HEK293T (cell line): ENCODE results near the gene CEP164.

Experiments used
- CTCF ChIA-PET: fragments of 350-600 bp; formaldehyde crosslinking; extraction: SDS; loops from one replicate; lab custom pipeline; 2021; ENCODE audit warnings: antibody characterized with exemption, inconsistent platforms; lab: Yijun Ruan, JAX
- POLR2A ChIA-PET: fragments of 350-600 bp; formaldehyde crosslinking; extraction: SDS; loops from one replicate; lab custom pipeline; 2020; ENCODE audit warnings: antibody characterized with exemption, inconsistent platforms; lab: Yijun Ruan, JAX
- DNase-seq: peaks from one replicate; pipeline ENCODE4 v3.0.0; 2012; ENCODE audit warnings: mixed read lengths; ENCODE audit errors: extremely low spot score
- ARNT ChIP-seq: fragments of 450-650 bp; IDR thresholded peaks from 2 replicates; pipeline ENCODE4 v1.6.1; 2017; ENCODE audit warnings: mild to moderate bottlenecking
- BHLHE40 ChIP-seq: fragments of 450-650 bp; IDR thresholded peaks from 2 replicates; pipeline ENCODE4 v1.6.1; 2016; ENCODE audit warnings: mild to moderate bottlenecking, moderate library complexity, borderline replicate concordance
- CTBP1 ChIP-seq: fragments of 450-650 bp; IDR thresholded peaks from 2 replicates; pipeline ENCODE4 v1.6.1; 2016; ENCODE audit warnings: borderline replicate concordance
- ELF4 ChIP-seq: fragments of 450-650 bp; IDR thresholded peaks from 2 replicates; pipeline ENCODE4 v1.6.1; 2017; ENCODE audit warnings: antibody characterized with exemption
- FOXA1 ChIP-seq: fragments of 450-650 bp; IDR thresholded peaks from 2 replicates; pipeline ENCODE4 v1.6.1; 2016; ENCODE audit warnings: mild to moderate bottlenecking
- FOXK2 ChIP-seq: fragments of 450-650 bp; IDR thresholded peaks from 2 replicates; pipeline ENCODE4 v1.6.1; 2016; ENCODE audit warnings: mild to moderate bottlenecking
- FOXM1 ChIP-seq: fragments of 450-650 bp; IDR thresholded peaks from 2 replicates; pipeline ENCODE4 v1.6.1; 2017; ENCODE audit warnings: mild to moderate bottlenecking, borderline replicate concordance
- HDGF ChIP-seq: fragments of 450-650 bp; IDR thresholded peaks from 2 replicates; pipeline ENCODE4 v1.6.1; 2017; ENCODE audit warnings: antibody characterized with exemption, borderline replicate concordance
- L3MBTL2 ChIP-seq: fragments of 450-650 bp; conservative IDR thresholded peaks from 2 replicates; pipeline ENCODE4 v1.6.1; 2016; ENCODE audit warnings: mild to moderate bottlenecking
- LEF1 ChIP-seq: fragments of 450-650 bp; IDR thresholded peaks from 2 replicates; pipeline ENCODE4 v1.6.1; 2017; ENCODE audit warnings: mild to moderate bottlenecking, borderline replicate concordance
- NFRKB ChIP-seq: fragments of 450-650 bp; IDR thresholded peaks from 2 replicates; pipeline ENCODE4 v1.6.1; 2016; ENCODE audit warnings: mild to moderate bottlenecking, moderate library complexity
- PKNOX1 ChIP-seq: fragments of 450-650 bp; IDR thresholded peaks from 2 replicates; pipeline ENCODE4 v1.6.1; 2016
- SP1 ChIP-seq: fragments of 450-650 bp; IDR thresholded peaks from 2 replicates; pipeline ENCODE4 v1.6.1; 2017
- SUZ12 ChIP-seq: fragments of 450-650 bp; IDR thresholded peaks from 2 replicates; pipeline ENCODE4 v1.6.1; 2016; ENCODE audit warnings: mild to moderate bottlenecking
- TARDBP ChIP-seq: fragments of 450-650 bp; IDR thresholded peaks from 2 replicates; pipeline ENCODE4 v1.6.1; 2016
- ZNF384 ChIP-seq: fragments of 450-650 bp; IDR thresholded peaks from 2 replicates; pipeline ENCODE4 v1.6.1; 2016

CEP164 gene

DNA sequence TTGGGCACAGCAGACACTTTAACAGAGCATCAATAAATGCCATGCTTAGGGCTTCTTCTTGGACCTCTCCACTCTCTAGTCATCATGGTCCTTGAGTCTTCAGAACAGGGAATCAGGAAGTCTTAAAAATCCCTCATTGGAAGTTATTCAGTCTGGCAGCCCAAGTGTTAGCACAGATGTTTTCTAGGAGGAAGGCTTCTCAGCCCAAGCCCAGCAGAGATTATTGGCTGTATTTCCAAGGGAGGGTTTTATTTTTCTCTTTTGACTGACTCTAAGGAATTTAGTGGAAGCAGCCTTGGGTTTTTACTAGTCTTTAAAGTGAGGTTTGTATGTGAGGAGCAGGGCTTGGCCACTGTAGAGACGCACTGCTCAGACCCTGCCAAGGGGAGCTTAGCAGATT, 41.9 kb downstream of the CEP164 start:
- TF ChIP-seq SUZ12 (no peak), PKNOX1 (no peak), BHLHE40 (no peak), SP1 (no peak), ELF4 (no peak), L3MBTL2 (no peak), NFRKB (no peak), LEF1 (no peak), ZNF384 (no peak), CTBP1 (no peak), HDGF (no peak), FOXA1 (no peak), FOXM1 (no peak), ARNT (no peak), FOXK2 (no peak)
- DNase-seq, result no peak
- POLR2A ChIA-PET, result no interaction called here
- CTCF ChIA-PET, result no interaction called here

- ChIA-PET CTCF (no interaction called here), POLR2A (no interaction called here)
- TF ChIP-seq ELF4 (no peak), SUZ12 (no peak), FOXK2 (no peak), SP1 (no peak), PKNOX1 (no peak), HDGF (no peak), ARNT (no peak), FOXM1 (no peak), FOXA1 (no peak), TARDBP (no peak), BHLHE40 (no peak), CTBP1 (no peak), L3MBTL2 (no peak), NFRKB (no peak), ZNF384 (no peak)
- no peak for DNase-seq
These were observed 43.8 kb downstream of the CEP164 start for GRCh38 chr11:117371453-117371852.

DNA sequence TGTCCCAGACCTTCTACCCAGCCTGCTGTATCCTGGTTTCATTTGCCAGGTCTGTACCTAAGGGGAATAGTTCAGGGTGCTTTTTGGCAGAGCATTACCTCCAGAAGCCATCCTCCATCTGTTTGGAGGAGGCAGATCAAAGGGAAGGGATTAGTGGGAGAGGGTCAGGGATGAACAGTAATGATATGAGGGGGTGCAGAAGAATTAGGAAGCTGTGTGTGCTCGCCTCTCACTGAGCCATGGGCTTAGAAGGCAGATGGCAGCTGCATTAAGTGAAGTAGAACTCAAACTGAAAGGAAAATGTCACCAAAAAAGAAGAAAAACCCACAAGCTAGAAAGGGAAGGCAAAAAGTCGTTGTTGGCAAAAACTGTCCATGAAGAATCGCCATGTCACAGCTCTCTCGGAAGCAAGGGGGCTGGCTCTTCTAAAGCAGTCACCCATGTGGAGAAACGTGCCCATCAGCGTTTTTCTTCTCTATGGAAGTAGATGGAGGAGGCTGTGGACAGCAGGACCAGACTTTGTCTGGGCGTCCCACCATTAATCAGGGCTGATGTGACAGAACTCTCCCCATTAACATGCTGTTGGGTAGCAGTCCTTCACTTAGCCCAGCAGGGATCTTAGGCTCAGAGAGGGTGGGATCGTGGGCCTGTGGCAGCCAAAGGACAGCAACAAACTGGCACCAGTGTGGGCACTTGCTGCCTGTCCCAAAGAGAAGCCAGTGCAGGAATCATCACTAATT, 46.8 kb downstream of the CEP164 start:
- ChIA-PET CTCF (no interaction called here), POLR2A (no interaction called here)
- DNase-seq, result no peak
- TF ChIP-seq ARNT (no peak), L3MBTL2 (no peak), ELF4 (no peak), LEF1 (no peak), FOXK2 (no peak), SP1 (no peak), CTBP1 (no peak), NFRKB (no peak), BHLHE40 (no peak)

DNA sequence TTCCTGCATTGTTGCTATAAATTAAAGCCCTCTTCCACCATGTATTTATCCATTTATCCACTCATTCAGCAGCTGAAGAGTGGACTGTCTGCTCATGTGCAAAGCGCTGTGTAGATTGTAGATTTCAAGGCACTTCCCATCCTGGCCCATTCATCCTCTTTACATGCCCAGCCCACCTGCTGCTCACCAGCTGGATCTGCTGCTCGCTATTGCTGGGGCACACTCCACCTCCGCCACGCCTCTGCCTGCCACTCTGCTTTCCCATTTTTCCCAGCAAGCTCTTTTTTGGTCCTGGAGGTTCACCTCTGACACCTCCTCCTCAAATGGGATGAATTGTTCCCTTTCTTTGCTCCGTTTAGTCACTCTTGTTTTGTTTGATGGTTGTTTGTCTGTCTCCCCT, 48.3 kb downstream of the CEP164 start:
- CTCF ChIA-PET, result interaction anchor here (0.6 kb wide), 1 partner anchor 9 kb away, joined by 3 read pairs; no protein-coding TSS in a partner anchor
- POLR2A ChIA-PET, result no interaction called here
- no peak for TF ChIP-seq ELF4
- no peak for TF ChIP-seq FOXA1
- no peak for TF ChIP-seq SUZ12
- TF ChIP-seq SP1, result no peak
- TF ChIP-seq ARNT, result no peak
- TF ChIP-seq FOXM1, result no peak
- DNase-seq, result no peak

DNA sequence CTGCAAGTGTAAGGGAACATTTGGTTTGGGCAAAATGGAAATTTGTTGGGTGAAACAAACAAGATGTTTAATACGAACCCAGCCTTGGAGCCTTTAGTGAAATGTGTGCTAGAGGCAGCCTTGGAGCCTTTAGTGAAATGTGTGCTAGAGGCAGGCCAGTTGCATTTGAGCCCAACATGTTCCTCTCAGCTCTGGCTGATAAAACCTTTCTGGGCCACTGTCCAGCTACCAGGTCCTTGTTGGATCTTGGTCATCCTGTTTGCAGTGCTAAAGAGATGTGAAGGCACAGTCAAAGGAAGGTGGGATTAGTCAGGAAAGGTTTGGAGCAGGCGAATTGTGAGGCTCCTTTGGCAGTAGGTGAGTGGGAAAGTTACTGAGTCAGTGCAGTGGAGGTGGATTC, 48.9 kb downstream of the CEP164 start:
- TF ChIP-seq SUZ12, result no peak
- no peak for TF ChIP-seq CTBP1
- TF ChIP-seq NFRKB, result no peak
- no peak for TF ChIP-seq SP1
- TF ChIP-seq HDGF, result no peak
- TF ChIP-seq FOXA1, result no peak
- no peak for TF ChIP-seq LEF1
- TF ChIP-seq FOXK2, result no peak
- TF ChIP-seq ELF4, result no peak
- no peak for TF ChIP-seq L3MBTL2
- ChIA-PET POLR2A (no interaction called here), CTCF (no interaction called here)
- no peak for DNase-seq

GRCh38 chr11:117378976-117379865, 51.6 kb downstream of the CEP164 start:
- POLR2A ChIA-PET, result no interaction called here
- CTCF ChIA-PET, result no interaction called here

More at GRCh38 chr11:117378976-117379865, 51.6 kb downstream of the CEP164 start:
- TF ChIP-seq FOXK2, result no peak
- TF ChIP-seq PKNOX1, result no peak
- TF ChIP-seq ARNT, result no peak
- TF ChIP-seq TARDBP, result no peak
- TF ChIP-seq LEF1, result no peak
- TF ChIP-seq SP1, result no peak
- no peak for TF ChIP-seq HDGF
- no peak for TF ChIP-seq ELF4
- no peak for TF ChIP-seq FOXA1
- no peak for TF ChIP-seq SUZ12
- TF ChIP-seq ZNF384, result no peak
- no peak for TF ChIP-seq L3MBTL2
- TF ChIP-seq NFRKB, result no peak
- no peak for DNase-seq
